Measurements from ENCODE around the gene LEO1.

- TF ChIP-seq, protein P1, sequence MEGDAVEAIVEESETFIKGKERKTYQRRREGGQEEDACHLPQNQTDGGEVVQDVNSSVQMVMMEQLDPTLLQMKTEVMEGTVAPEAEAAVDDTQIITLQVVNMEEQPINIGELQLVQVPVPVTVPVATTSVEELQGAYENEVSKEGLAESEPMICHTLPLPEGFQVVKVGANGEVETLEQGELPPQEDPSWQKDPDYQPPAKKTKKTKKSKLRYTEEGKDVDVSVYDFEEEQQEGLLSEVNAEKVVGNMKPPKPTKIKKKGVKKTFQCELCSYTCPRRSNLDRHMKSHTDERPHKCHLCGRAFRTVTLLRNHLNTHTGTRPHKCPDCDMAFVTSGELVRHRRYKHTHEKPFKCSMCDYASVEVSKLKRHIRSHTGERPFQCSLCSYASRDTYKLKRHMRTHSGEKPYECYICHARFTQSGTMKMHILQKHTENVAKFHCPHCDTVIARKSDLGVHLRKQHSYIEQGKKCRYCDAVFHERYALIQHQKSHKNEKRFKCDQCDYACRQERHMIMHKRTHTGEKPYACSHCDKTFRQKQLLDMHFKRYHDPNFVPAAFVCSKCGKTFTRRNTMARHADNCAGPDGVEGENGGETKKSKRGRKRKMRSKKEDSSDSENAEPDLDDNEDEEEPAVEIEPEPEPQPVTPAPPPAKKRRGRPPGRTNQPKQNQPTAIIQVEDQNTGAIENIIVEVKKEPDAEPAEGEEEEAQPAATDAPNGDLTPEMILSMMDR (IDR thresholded peaks at IDR 0.05; ENCODE audit: low read length) = no peak
- TF ChIP-seq EZH2 (IDR thresholded peaks at IDR 0.05; ENCODE audit: borderline replicate concordance, low read length) = no peak
These were observed 46.7 kb upstream of the LEO1 start for GRCh38 chr15:52018244-52018643.
